Upper lobe of left lung (tissue), 4 donors: Measurements from ENCODE around the gene ZNF407.

ENCODE experiments used
- EP300 ChIP-seq, 4 donors: sonication (generic); formaldehyde crosslinking; IDR thresholded peaks; one replicate each; pipeline ENCODE4 v1.5.1; 2017; ENCODE audit warnings: antibody characterized with exemption in 4 of 4, control low read depth in 2 of 4
- POLR2A ChIP-seq, 4 donors: fragments of 450-650 bp; IDR thresholded peaks; one replicate each; pipeline ENCODE4 v1.5.1; 2016 to 2017; ENCODE audit warnings: antibody characterized with exemption in 4 of 4, mild to moderate bottlenecking in 2 of 4
- POLR2AphosphoS5 ChIP-seq, 2 donors: sonication (generic); formaldehyde crosslinking; IDR thresholded peaks; one replicate each; pipeline ENCODE4 v1.5.1; 2017; ENCODE audit warnings: antibody characterized with exemption in 2 of 2
- TF ChIP-seq, protein P1 (sequence below), 6 experiments: fragments of 450-650 bp in 4 of 6; fragments of 200-600 bp in 2 of 6; sonication (generic) in 2 of 6; IDR thresholded peaks; one replicate each; pipeline ENCODE4 v1.5.1; 2016 to 2019; ENCODE audit warnings: antibody characterized with exemption in 6 of 6

DNA sequence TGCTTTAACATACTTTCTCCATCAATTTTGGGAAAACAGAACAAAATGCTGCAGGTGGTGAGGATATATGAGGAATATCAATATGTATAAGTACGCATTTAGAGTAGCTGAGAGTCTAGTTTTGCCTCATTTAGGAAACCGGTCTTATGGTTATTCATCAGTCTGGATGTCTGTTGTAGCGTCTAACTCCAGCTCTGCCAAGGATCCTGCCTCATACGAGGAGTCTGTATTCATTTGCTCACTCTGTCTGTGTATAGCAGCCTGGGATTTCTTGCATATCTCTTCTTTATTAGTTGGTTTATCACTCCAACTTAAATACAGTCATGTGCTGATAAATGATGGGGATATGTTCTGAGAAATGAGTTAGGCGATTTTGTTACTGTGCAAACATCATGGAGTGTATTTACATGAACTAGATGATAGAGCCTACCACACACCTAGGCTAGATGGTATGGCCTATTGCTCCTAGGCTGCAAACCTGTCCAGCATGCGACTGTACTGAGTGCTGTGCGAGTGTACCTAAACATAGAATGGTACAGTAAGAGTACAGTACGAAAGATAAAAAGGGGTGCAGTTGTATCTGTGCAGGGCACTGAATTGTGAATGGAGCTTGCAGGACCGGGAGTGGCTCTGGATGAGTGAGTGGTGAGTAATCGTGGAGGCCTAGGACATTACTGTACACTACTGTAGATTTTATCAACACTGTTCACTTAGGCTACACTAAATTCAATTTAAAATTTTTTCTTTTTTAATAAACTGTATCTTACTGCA lies 148.1 kb downstream of the ZNF407 start:
- TF ChIP-seq, protein P1, sequence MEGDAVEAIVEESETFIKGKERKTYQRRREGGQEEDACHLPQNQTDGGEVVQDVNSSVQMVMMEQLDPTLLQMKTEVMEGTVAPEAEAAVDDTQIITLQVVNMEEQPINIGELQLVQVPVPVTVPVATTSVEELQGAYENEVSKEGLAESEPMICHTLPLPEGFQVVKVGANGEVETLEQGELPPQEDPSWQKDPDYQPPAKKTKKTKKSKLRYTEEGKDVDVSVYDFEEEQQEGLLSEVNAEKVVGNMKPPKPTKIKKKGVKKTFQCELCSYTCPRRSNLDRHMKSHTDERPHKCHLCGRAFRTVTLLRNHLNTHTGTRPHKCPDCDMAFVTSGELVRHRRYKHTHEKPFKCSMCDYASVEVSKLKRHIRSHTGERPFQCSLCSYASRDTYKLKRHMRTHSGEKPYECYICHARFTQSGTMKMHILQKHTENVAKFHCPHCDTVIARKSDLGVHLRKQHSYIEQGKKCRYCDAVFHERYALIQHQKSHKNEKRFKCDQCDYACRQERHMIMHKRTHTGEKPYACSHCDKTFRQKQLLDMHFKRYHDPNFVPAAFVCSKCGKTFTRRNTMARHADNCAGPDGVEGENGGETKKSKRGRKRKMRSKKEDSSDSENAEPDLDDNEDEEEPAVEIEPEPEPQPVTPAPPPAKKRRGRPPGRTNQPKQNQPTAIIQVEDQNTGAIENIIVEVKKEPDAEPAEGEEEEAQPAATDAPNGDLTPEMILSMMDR (IDR thresholded peaks at IDR 0.05): no peak
- no peak for TF ChIP-seq POLR2AphosphoS5 (IDR thresholded peaks at IDR 0.05)
- TF ChIP-seq POLR2A (IDR thresholded peaks at IDR 0.05): no peak
- TF ChIP-seq EP300 (IDR thresholded peaks at IDR 0.05): no peak
